ENCODE data around the gene ARHGAP15.
"Not testable (repeated sequence)": the region's sequence is repeated elsewhere in the genome, so short reads cannot be mapped to it uniquely, and the experiment has no call there.

DNA sequence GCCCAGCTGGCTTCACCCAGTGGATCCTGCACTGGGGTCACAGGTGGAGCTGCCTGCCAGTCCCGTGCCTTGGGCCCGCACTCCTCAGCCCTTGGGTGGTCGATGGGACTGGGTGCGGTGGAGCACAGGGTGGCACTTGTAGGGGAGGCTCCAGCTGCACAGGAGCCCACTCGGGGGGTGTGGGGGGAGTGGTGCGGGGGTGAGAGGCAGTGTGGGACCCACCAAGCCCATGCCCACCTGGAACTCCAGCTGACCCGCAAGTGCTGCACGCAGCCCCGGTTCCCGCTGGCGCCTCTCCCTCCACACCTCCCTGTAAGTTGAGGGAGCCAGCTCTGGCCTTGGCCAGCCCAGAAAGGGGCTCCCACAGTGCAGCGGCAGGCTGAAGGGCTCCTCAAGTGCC lies 39.7 kb upstream of the ARHGAP15 start:
- TF ChIP-seq FOXA1 (IDR thresholded peaks at IDR 0.05); FOXM1 (IDR thresholded peaks at IDR 0.05; ENCODE audit: borderline replicate concordance); SP1 (IDR thresholded peaks at IDR 0.05): not testable (repeated sequence)

All from HEK293T (cell line).